Cardiac muscle cell (in vitro differentiated cells and primary cell): ENCODE results near the gene XYLT1. TPM values are rescaled to one million over a fixed set of nuclear protein-coding genes. Genes with fewer than 3 reads are reported as not detected.
"Not testable (repeated sequence)": the region's sequence is repeated elsewhere in the genome, so short reads cannot be mapped to it uniquely, and the experiment has no call there.

Experiments
- DNase-seq, 2 donors: peaks; one replicate each; pipeline versions ENCODE4 v3.0.0 to v3.0.0-alpha.2; 2010 to 2017; ENCODE audit warnings: low read depth in 1 of 2, low spot score in 1 of 2
- H3K27ac ChIP-seq: fragments of 200-600 bp; sonication (generic); 2 replicates; pipeline ENCODE4 v1.5.1; 2016
- H3K27me3 ChIP-seq: fragments of 200-600 bp; sonication (generic); 2 replicates; pipeline ENCODE4 v1.6.0; 2016; ENCODE audit warnings: control low read depth
- H3K36me3 ChIP-seq: fragments of 200-600 bp; sonication (generic); 2 replicates; pipeline ENCODE4 v1.5.1; 2016; ENCODE audit warnings: control low read depth
- H3K4me1 ChIP-seq: fragments of 200-600 bp; sonication (generic); 2 replicates; pipeline ENCODE4 v1.8.1; 2017; ENCODE audit warnings: low read depth, mild to moderate bottlenecking, mixed run types
- H3K4me3 ChIP-seq: fragments of 200-600 bp; sonication (generic); 2 replicates; pipeline ENCODE4 v1.5.1; 2016; ENCODE audit warnings: mild to moderate bottlenecking
- H3K9me3 ChIP-seq: fragments of 200-600 bp; sonication (generic); 2 replicates; pipeline ENCODE4 v1.5.1; 2017; ENCODE audit warnings: low read depth, mild to moderate bottlenecking, control low read depth
- CTCF ChIP-seq: IDR thresholded peaks from 2 replicates; pipeline ENCODE4 v1.5.1; 2012; ENCODE audit warnings: low read depth, mild to moderate bottlenecking, low read length
- polyA plus RNA-seq: library from polyadenylated mRNA; unstranded; fragments of >200 nt; fragmentation: Nextera tagmentation; extraction: Ambion mirVana; gene quantifications from 2 replicates; pipeline ENCODE4 v1.2.1, GENCODE V29; 2016
- total RNA-seq: library from RNA; depleted of rRNA; stranded (reverse); fragments of >200 nt; gene quantifications from 2 replicates; pipeline ENCODE4 v1.2.3, GENCODE V29; 2016

The XYLT1 gene
- total and polyA plus RNA-seq, 2 experiments from 2014 or later = 3.1 to 7.2 TPM

- H3K4me1 ChIP-seq = peaks cover 10% of the 10 kb centered on the region
- H3K27me3 ChIP-seq = no peaks in the 10 kb centered on the region
- no peak overlapping the region for H3K27ac ChIP-seq
- DNase-seq = no peak
- no peak for TF ChIP-seq CTCF
- H3K36me3 ChIP-seq = no peaks in the 10 kb centered on the region
- no peak overlapping the region for H3K4me3 ChIP-seq
- H3K9me3 ChIP-seq = no peaks in the 10 kb centered on the region
Observed at GRCh38 chr16:17311333-17312093, 159.2 kb downstream of the XYLT1 start.

GRCh38 chr16:17309510-17309909, 161.2 kb downstream of the XYLT1 start:
- TF ChIP-seq CTCF = no peak
- Histone ChIP-seq H3K9me3 (no peaks in the 10 kb centered on the region), H3K27ac (no peak overlapping the region), H3K27me3 (no peaks in the 10 kb centered on the region), H3K36me3 (no peaks in the 10 kb centered on the region), H3K4me1 (peaks cover 10% of the 10 kb centered on the region), H3K4me3 (no peak overlapping the region)
- no peak for DNase-seq

GRCh38 chr16:17308186-17308585, 162.6 kb downstream of the XYLT1 start:
- Histone ChIP-seq H3K36me3 (no peaks in the 10 kb centered on the region), H3K4me1 (peaks cover 2% of the 10 kb centered on the region), H3K9me3 (no peaks in the 10 kb centered on the region), H3K27ac (no peak overlapping the region), H3K27me3 (no peaks in the 10 kb centered on the region), H3K4me3 (no peak overlapping the region)
- DNase-seq = no peak
- no peak for TF ChIP-seq CTCF

DNA sequence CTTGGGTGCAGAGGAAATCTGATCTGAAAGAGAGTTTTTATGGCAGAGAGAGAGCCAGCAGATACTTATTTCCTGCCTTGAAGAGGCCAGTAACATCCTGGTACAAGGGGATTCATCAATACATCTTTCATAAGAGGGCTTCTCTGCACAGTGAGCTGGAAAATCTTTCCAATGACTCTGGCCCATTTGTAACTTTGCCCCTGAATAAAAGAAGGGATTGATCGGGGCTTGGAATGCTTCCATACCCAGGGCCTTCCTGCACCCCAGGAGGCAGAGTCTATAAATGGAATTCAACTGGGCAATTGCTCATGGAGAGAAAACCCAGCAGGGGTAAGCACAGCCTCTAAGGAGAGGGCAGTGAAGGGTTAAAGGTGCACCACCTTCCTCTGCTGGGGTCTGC, 163.3 kb downstream of the XYLT1 start:
- Histone ChIP-seq H3K27me3 (no peaks in the 10 kb centered on the region), H3K4me3 (no peak overlapping the region), H3K9me3 (no peaks in the 10 kb centered on the region), H3K4me1 (no peaks in the 10 kb centered on the region), H3K27ac (no peak overlapping the region), H3K36me3 (no peaks in the 10 kb centered on the region)
- TF ChIP-seq CTCF = no peak
- DNase-seq = no peak

DNA sequence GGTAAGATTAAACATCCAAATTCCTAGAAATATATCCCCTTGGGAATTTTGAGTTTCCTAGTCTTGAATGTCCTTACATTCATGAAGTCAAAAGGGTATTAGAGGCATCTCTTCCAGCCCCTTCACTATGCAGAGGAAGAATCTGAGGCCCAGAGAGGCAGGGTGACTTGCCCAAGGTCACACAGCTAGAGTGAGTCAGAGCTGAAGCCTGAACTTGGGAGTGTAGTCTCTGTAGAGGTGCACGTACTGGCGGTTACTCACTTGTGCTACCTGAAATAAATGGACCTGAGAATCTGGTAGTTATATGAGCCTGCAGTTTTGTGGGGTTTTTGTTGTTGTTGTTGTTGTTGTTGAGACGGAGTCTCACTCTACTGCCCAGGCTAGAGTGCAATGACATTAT, 164.0 kb downstream of the XYLT1 start:
- H3K27ac ChIP-seq = no peak overlapping the region
- no peak for DNase-seq
- H3K27me3 ChIP-seq = no peaks in the 10 kb centered on the region
- H3K4me3 ChIP-seq = no peak overlapping the region
- H3K9me3 ChIP-seq = no peaks in the 10 kb centered on the region
- peaks cover 2% of the 10 kb centered on the region for H3K4me1 ChIP-seq
- TF ChIP-seq CTCF = no peak
- H3K36me3 ChIP-seq = no peaks in the 10 kb centered on the region

GRCh38 chr16:17306211-17306610, 164.5 kb downstream of the XYLT1 start:
- H3K4me1 ChIP-seq, H3K36me3 ChIP-seq, H3K27ac ChIP-seq, DNase-seq, H3K27me3 ChIP-seq, H3K4me3 ChIP-seq, H3K9me3 ChIP-seq: not testable (repeated sequence)
